ENCODE measurements around the gene IMPG2.
"Not testable (repeated sequence)": the region's sequence is repeated elsewhere in the genome, so short reads cannot be mapped to it uniquely, and the experiment has no call there.

The IMPG2 gene

DNA sequence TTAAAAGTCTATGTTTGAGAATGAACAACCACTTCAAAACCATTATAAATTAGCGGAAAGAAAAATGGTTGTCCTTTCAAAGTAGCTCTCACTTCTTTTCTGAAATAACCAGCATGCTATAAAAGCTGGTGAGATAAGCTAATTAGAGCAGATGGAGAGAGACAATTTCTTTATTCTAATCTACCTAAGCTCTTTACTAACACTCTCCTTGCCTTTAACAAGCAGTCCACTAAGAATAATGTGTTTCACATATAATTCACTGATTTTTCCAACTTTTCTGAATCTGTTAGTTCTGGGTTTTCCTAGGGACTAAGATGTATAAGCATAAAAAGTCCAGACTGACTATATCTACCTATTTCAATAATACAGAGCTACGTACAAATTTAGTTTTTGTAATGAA lies at the start of gene IMPG2:
IMPG2 (minus strand) TSS at position 101 of the 400 bp plus-strand sequence. CDS start 203 bp downstream, outside the sequence.
- DNase-seq (ENCODE audit: low read depth in 2 of 2), result no peak

DNA sequence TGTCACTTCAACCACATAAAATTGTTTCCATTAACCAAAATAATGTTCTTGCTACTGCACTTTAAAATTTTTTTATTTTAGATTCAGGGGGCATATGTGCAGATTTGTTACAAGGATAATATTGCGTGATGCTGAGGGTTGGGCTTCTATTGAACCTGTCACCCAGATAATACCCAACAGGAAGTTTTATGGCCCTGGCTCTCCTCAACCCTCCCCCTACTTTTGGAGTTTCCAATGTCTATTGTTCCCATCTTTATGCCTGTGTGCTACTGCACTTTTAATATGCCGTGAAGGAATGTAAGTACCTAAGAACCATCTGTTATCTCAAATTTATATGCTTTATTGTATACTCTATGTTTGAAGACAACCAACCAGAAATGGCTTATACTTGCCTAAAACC lies 42.0 kb upstream of the IMPG2 start:
- no peak for DNase-seq (ENCODE audit: low read depth in 2 of 2)

DNA sequence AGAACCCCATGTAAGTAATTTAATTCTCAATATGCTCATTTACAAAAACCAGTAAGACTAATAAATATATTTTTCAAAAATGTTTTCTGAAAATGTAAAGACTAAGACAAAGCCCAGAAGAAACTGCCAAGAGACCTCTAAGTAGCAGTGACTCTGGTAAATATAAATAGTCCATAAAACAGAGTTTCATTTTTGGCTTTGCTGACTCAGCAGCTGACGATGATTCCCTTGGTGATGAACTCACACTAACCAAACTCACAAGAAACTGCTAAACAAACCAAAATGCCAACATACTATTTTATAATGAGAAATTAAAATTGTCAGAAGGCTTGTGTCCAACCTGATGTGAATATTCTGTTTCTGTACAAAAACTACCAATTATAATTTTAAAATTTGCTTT lies 31.5 kb upstream of the IMPG2 start:
- DNase-seq (ENCODE audit: low read depth in 2 of 2), result no peak

DNA sequence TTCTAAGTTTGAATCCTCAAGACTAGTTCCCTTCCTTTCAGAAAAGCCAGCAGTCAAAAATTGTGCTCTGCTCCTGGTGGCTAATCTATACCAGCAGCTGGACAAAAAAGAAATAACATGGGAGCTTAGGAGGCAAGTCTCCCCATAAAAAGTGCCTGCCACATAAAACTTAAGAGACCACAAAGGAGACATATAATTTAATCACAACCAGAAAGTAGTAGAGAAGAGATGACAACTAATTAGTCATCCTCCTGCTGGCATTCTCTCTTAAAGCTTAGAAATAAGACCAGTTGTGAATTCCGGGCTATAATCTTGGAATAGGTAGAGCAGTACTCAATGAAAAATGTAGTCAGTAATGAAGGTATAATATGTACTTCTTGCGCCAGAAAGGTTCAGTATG lies 20.2 kb upstream of the IMPG2 start:
- no peak for DNase-seq (ENCODE audit: low read depth in 2 of 2)

- no peak for DNase-seq (ENCODE audit: low read depth in 2 of 2)
Measured at GRCh38 chr3:101333883-101334282, 13.5 kb upstream of the IMPG2 start.

GRCh38 chr3:101329016-101329673 lies 8.8 kb upstream of the IMPG2 start:
- no peak for DNase-seq (ENCODE audit: low read depth in 2 of 2)

DNA sequence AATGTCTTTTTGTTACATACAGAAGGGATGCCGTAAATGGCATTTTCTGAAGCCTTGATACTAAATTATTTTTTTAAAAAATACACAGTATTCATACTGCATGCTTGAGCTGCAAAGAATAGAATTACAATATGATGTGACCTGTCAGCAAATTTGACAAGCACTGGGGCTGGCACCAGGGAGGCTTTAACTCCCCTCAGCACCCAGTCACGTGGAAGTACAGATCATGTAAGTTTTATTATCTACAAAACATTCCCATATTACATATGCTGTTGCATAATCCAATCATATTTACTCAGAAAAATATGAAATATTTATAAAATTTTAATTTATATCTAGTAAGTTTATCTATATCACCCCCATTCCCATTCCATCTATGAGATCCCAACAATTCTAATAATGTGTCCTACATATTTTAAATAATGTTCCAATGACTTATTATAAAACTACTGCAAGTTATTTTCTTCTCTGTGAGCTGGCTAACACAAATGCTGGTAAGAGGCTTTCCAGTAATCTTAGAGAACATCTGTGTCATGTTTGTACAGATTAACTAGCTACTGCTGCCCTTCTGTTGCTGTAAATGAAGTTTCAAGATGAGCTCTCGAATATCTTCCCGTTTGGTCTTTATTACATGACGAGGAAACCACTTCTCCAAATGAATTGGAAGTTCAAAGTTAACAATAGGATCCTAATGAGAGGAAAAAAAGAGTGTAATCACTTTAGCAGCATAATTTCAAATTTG lies 5.2 kb upstream of the IMPG2 start:
- DNase-seq (ENCODE audit: low read depth in 2 of 2), result no peak

GRCh38 chr3:101319531-101319930 lies 844 bp downstream of the IMPG2 start:
- no peak for DNase-seq (ENCODE audit: low read depth in 2 of 2)

GRCh38 chr3:101312545-101312944 lies 7.8 kb downstream of the IMPG2 start:
- no peak for DNase-seq (ENCODE audit: low read depth in 2 of 2)

- DNase-seq (ENCODE audit: low read depth in 2 of 2), result no peak
Measured at GRCh38 chr3:101311676-101312075, 8.7 kb downstream of the IMPG2 start.

DNA sequence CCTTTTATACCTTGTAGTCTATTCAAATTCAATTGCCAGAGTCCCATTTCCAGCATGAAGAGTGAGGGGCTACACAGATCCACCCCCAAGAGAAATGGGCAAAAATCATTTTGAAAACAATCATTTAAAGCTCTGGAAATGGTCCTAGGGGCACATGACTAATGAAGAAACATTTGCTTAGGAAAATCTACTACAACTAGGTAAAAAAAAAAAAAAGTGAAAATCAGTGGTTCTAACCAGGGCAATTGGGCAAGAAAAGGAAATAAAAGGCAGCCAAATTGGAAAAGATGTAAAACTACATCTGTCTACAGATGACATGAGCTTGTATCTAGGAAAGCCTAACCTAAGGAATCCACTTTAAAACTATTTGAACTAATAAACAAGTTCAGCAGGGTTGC lies 9.4 kb downstream of the IMPG2 start:
- no peak for DNase-seq (ENCODE audit: low read depth in 2 of 2)

DNA sequence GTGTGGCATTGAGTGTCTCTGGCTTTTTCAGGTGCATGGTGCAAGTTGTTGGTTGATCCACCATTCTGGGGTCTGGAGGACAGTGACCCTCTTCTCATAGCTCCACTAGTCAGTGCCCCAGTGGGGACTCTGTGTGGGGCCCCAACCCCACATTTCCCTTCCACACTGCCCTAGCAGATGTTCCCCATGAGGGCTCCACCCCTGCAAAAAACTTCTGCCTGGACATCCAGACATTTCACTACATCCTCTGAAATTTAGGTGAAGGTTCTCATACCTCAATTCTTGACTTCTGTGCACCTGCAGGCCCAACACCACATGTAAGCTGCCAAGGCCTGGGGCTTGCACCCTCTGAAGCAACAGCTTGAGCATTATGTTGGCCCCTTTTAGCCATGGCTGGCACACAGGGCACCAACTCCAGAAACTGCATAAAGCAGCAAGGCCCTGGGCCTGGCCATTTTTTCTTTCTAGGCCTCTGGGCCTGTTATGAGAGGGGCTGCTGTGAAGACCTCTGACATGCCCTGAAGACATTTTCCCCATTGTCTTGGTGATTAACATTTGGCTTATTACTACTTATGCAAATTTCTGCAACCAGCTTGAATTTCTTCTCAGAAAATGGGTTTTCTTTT lies 12.1 kb downstream of the IMPG2 start:
- not testable (repeated sequence) for DNase-seq (ENCODE audit: low read depth in 2 of 2)

DNA sequence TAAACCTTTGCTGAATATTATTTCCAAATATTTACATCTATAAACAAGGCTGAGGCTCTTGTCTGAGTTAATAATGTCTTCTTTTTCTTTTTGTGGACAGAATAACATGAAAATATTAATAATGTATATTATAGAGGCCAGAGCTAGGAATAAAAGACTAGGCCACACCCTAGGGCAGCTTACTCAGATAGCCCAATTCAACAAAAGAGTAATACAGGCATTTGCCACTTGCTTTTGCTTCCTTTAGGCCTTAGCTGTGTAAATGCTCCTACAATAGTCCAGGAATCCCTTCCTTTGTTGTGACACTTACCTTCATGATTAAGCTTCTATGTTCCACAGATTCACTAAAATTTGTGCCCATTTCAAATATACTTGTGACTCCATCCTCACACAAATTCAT lies 16.5 kb downstream of the IMPG2 start:
- no peak for DNase-seq (ENCODE audit: low read depth in 2 of 2)

GRCh38 chr3:101303089-101303731 lies 17.2 kb downstream of the IMPG2 start:
- no peak for DNase-seq (ENCODE audit: low read depth in 2 of 2)

GRCh38 chr3:101300073-101300472 lies 20.3 kb downstream of the IMPG2 start:
- DNase-seq (ENCODE audit: low read depth in 2 of 2), result no peak

- DNase-seq (ENCODE audit: low read depth in 2 of 2), result no peak
Measured at GRCh38 chr3:101292027-101292426, 28.3 kb downstream of the IMPG2 start.

DNA sequence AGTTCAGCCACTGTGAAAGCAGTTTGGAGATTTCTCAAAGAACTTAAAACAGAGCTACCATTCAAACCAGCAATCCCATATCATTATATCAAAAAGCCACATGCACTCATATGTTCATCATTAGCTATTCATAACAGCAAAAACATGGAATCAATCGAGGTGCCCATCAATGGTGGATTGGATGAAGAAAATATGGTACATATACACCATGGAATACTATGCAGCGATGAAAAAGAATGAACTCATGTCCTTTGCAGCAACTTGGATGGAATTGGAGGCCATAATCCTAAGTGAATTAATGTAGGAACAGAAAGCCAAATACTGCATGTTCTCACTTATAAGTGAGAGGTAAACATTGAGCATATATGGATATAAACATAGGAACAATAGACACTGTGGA lies 32.1 kb downstream of the IMPG2 start:
- DNase-seq (ENCODE audit: low read depth in 2 of 2), result no peak

DNA sequence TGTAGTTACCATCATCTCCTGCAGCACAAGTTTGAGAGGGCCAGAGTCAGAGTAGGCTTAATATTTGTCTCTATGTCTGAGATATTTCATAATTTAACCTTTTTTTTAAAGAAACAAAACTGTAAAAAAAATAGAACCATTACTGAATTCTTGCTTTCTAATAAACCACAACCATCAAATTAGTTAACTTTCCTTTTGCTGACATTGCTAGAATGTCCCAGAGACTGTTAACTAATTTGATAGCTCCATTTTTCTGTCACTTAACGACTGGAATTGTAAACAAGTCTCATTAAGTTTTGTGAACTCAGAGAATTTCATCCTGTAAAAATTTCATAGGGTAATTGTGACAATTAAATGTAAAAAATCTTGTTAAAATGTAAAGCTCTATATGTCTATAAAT lies 35.6 kb downstream of the IMPG2 start:
- DNase-seq (ENCODE audit: low read depth in 2 of 2), result no peak

- DNase-seq (ENCODE audit: low read depth in 2 of 2), result no peak
Measured at GRCh38 chr3:101281521-101282030, 38.8 kb downstream of the IMPG2 start.

- no peak for DNase-seq (ENCODE audit: low read depth in 2 of 2)
Measured at GRCh38 chr3:101279765-101280385, 40.5 kb downstream of the IMPG2 start.

- DNase-seq (ENCODE audit: low read depth in 2 of 2), result no peak
Measured at GRCh38 chr3:101279162-101279561, 41.2 kb downstream of the IMPG2 start.

DNA sequence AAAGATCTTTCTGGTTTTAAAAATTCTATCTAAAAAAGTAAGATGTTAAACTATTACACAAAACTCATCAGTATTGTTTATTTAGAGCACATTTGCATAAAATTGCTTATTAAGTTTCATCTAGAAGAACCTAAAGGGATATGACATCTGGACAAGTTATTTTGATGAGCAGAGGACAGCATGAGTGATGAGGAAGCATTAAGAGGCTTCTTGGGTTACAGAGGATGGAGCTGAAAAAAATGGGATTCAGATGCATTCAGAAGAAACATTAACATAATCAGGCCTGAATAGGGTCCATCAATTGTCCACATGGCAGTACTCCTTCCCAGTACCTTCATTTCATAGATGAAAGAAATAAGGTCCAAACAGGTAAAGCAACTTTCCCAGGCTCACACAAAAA lies 41.6 kb downstream of the IMPG2 start:
- DNase-seq (ENCODE audit: low read depth in 2 of 2), result no peak

All from stimulated activated CD8-positive, alpha-beta memory T cell treated with anti-CD3 and anti-CD28 coated beads, Interleukin-15, amount 100 ng/mL, for 48 hours (primary cell).